ENCODE results near the gene CASTOR2.
"Not testable (repeated sequence)": the region's sequence is repeated elsewhere in the genome, so short reads cannot be mapped to it uniquely, and the experiment has no call there.

The CASTOR2 gene

GRCh38 chr7:74996361-74996760, 31.9 kb downstream of the CASTOR2 start:
- not testable (repeated sequence) for DNase-seq

- DNase-seq, result not testable (repeated sequence)
Observed at GRCh38 chr7:74997811-74998210, 33.3 kb downstream of the CASTOR2 start.

- not testable (repeated sequence) for DNase-seq
Observed at GRCh38 chr7:75001356-75001755, 36.9 kb downstream of the CASTOR2 start.

GRCh38 chr7:75010036-75010435, 45.5 kb downstream of the CASTOR2 start:
- DNase-seq, result no peak

GRCh38 chr7:75017832-75018231, 53.3 kb downstream of the CASTOR2 start:
- no peak for DNase-seq

GRCh38 chr7:75018570-75019364, 54.3 kb downstream of the CASTOR2 start:
- no peak for DNase-seq

- no peak for DNase-seq
Observed at GRCh38 chr7:75019800-75020199, 55.3 kb downstream of the CASTOR2 start.

- DNase-seq, result no peak
Observed at GRCh38 chr7:75024922-75025321, 60.4 kb downstream of the CASTOR2 start.

- no peak for DNase-seq
Observed at GRCh38 chr7:75028299-75028698, 63.8 kb downstream of the CASTOR2 start.

- no peak for DNase-seq
Observed at GRCh38 chr7:75033064-75033463, 68.6 kb downstream of the CASTOR2 start.

- DNase-seq, result no peak
Observed at GRCh38 chr7:75033826-75034225, 69.3 kb downstream of the CASTOR2 start.

- DNase-seq, result no peak
Observed at GRCh38 chr7:75038508-75038907, 74.0 kb downstream of the CASTOR2 start.

- DNase-seq, result no peak
Observed at GRCh38 chr7:75039166-75039565, 74.7 kb downstream of the CASTOR2 start.

- no peak for DNase-seq
Observed at GRCh38 chr7:75039709-75040108, 75.2 kb downstream of the CASTOR2 start.

- DNase-seq, result no peak
Observed at GRCh38 chr7:75040512-75040911, 76.0 kb downstream of the CASTOR2 start.

- DNase-seq, result no peak
Observed at GRCh38 chr7:75042286-75042685, 77.8 kb downstream of the CASTOR2 start.

GRCh38 chr7:75042831-75043703, 78.6 kb downstream of the CASTOR2 start:
- no peak for DNase-seq

GRCh38 chr7:75045881-75046280, 81.4 kb downstream of the CASTOR2 start:
- DNase-seq, result no peak

GRCh38 chr7:75048435-75049379, 84.2 kb downstream of the CASTOR2 start:
- DNase-seq, result no peak

- DNase-seq, result no peak
Observed at GRCh38 chr7:75049817-75050216, 85.3 kb downstream of the CASTOR2 start.

GRCh38 chr7:75050501-75050900, 86.0 kb downstream of the CASTOR2 start:
- DNase-seq, result no peak

- no peak for DNase-seq
Observed at GRCh38 chr7:75054744-75055143, 90.2 kb downstream of the CASTOR2 start.

- no peak for DNase-seq
Observed at GRCh38 chr7:75055155-75055554, 90.7 kb downstream of the CASTOR2 start.

Data from T-helper 1 cell (primary cell).